Stimulated activated CD8-positive, alpha-beta memory T cell treated with anti-CD3 and anti-CD28 coated beads, Interleukin-4, amount 100 ng/mL, for 48 hours (primary cell): ENCODE results near the gene LCE1C.

ENCODE experiments used
- DNase-seq: peaks from one replicate; pipeline ENCODE4 v3.0.0-alpha.2; 2020

Gene LCE1C, protein sequence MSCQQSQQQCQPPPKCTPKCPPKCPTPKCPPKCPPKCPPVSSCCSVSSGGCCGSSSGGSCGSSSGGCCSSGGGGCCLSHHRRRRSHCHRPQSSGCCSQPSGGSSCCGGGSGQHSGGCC

GRCh38 chr1:152806576-152806975, at the start of gene LCE1C:
Gene LCE1C (minus strand): TSS chr1:152806651. CDS start chr1:152805478, 1,173 bp downstream.
- no peak for DNase-seq

DNA sequence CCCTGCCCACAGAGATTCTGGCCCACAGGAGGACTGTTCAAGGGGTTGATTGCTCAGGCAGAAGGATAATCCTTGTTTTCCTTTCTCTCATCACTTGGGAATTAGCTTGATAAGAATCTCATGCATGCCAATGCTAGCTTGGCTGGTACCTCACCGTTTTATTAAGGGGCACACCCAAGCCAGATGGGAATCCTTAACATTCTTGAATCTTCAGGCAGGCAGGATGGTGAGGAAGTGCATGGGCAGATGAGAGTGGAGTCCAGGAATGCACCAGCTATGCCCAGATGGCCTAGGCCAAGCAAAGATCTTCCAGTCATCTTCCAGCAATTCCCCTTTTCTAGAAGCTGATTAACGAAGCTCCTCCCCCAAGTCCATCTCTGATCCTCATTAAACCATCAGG, 49.2 kb upstream of the LCE1C start:
- no peak for DNase-seq

DNA sequence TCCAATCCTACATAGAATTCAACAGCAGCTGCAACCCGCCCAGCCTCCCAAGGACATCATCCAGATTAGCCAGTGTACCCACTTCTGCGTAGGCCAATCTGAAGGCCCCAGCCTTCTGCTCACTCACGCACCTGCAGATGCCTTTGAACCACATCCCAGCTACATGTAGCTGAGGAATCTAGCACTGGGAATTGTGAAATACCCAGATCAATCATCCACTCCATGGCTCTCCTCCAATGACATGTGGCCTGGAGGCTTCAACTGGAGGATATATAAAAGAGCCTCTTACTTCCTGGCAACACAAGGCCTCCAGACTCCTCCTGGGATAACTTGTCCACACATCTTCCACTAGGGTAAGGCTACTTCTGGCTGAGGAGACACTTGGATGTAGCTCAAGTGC, 36.1 kb upstream of the LCE1C start, which contains the start of gene LCE6A:
TSS of gene LCE6A (plus strand) at position 301 of the 400 bp plus-strand sequence. CDS start 665 bp downstream, outside the sequence.
- no peak for DNase-seq

GRCh38 chr1:152836870-152837269, 30.4 kb upstream of the LCE1C start:
- no peak for DNase-seq

DNA sequence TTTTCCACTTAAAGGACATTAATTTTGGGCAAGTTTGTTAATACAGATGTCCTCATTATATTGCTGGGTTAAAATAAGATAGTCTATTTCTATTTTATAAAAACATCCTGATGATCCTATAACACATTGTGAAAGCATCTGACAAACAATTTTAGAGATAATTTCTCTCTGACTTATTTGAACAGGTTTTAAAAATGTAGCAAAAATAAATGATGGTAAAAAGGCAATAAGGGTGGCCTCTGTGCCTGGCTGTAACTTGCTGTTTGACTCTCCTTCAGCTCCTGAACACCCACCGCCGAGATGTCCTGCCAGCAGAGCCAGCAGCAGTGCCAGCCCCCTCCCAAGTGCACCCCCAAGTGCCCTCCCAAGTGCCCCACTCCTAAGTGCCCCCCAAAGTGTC, 20.7 kb upstream of the LCE1C start, which contains the start of gene LCE1A:
TSS of gene LCE1A (plus strand) at position 301 of the 400 bp plus-strand sequence. CDS start at position 301, 0 bp downstream.
- no peak for DNase-seq

DNA sequence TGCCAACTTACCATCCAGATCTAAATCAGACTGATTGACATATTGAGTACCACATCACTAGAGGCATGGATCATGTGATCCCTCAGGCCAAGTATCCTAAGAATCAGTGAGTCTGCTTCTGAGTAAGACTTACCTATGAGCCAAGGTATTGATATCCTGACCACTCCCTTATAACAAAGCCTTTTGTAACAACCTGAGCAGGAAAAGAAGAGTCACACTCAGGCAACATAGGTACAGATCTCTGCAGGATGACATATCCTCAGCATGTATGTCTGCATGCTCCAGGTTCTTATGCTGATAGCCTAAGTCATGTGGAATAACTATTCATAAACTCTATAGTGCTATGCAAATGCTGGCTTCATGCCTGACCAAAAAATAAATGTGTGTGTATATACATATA, 18.5 kb upstream of the LCE1C start:
- no peak for DNase-seq

DNA sequence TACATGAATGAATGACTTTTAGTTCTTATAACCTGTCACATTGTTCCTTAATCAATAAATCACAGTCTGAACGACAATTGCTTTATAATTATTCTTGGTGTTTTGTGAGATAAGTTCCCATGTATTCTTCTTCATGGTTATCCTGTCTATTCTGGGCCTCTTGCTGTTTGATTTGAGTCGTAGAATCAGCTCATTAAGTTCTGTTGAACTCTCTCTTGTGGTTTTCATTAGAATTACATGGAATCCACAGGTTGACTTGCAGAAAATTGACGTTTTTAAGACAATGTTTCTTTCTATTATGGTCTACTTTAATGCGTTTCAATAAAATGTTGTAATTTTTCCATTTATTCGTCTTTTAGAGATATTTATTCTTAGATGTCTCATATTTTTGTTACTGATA, 16.8 kb upstream of the LCE1C start:
- DNase-seq: no peak

- DNase-seq: no peak
Observed at GRCh38 chr1:152817309-152817708, 10.9 kb upstream of the LCE1C start.

GRCh38 chr1:152811671-152812070, 5.2 kb upstream of the LCE1C start, which contains the start of gene LCE1B:
Gene LCE1B (plus strand): TSS chr1:152811971. CDS start chr1:152812447, 476 bp downstream.
- DNase-seq: no peak

GRCh38 chr1:152811050-152811449, 4.6 kb upstream of the LCE1C start:
- no peak for DNase-seq

DNA sequence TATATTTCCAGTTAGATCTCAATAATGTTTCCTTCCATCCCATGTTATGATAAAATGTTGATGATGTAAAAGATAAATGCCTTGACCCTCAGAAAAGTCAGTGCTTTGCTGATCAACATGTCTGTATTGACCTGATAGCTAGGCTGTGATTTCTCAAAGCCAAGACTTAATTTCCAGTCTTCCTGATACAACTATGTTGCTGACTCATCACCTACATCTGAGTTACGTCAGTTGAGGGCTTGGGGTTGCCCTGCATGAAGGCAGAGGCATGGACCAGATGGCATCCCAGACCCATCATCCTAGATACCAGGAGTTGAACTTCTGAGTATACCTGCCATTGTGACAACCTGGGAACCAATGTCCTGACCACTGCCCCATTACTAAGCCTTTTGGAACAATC, 5.1 kb downstream of the LCE1C start:
- no peak for DNase-seq

GRCh38 chr1:152796421-152796820, 10.0 kb downstream of the LCE1C start, which contains the start of gene LCE1D:
Gene LCE1D (plus strand): TSS chr1:152796721. CDS start chr1:152797795, 1,074 bp downstream.
- no peak for DNase-seq

- no peak for DNase-seq
Observed at GRCh38 chr1:152795686-152796085, 10.8 kb downstream of the LCE1C start.

- no peak for DNase-seq
Observed at GRCh38 chr1:152786077-152786476, 20.4 kb downstream of the LCE1C start, which contains the start of gene LCE1E. Gene LCE1E (plus strand): TSS chr1:152786257. CDS start chr1:152787300, 1,043 bp downstream.

- no peak for DNase-seq
Observed at GRCh38 chr1:152783095-152783494, 23.4 kb downstream of the LCE1C start.

- DNase-seq: no peak
Observed at GRCh38 chr1:152777510-152778137, 28.8 kb downstream of the LCE1C start.

- no peak for DNase-seq
Observed at GRCh38 chr1:152776361-152776760, 30.1 kb downstream of the LCE1C start.

GRCh38 chr1:152774875-152775274, 31.6 kb downstream of the LCE1C start, which contains the start of gene LCE1F:
Gene LCE1F (plus strand): TSS chr1:152775140. CDS start chr1:152776372, 1,232 bp downstream.
- no peak for DNase-seq

GRCh38 chr1:152770411-152770810, 36.0 kb downstream of the LCE1C start:
- no peak for DNase-seq

- DNase-seq: no peak
Observed at GRCh38 chr1:152768847-152769533, 37.5 kb downstream of the LCE1C start.

GRCh38 chr1:152761609-152762213, 44.7 kb downstream of the LCE1C start:
- DNase-seq: no peak

- no peak for DNase-seq
Observed at GRCh38 chr1:152760551-152761190, 45.8 kb downstream of the LCE1C start.
